IMR-90 (cell line): Measurements from ENCODE around the gene DOK6. TPM values are rescaled to one million over a fixed set of nuclear protein-coding genes. Genes with fewer than 3 reads are reported as not detected.

Source experiments
- ATAC-seq: fragments of 200-7000 bp; cut with Tn5 transposase; 2 replicates; pipeline ENCODE4 v1.9.1; 2020; ENCODE audit warnings: low read depth, mild to moderate bottlenecking, moderate library complexity
- BruUV-seq: library from RNA; stranded (reverse); fragments of 400-500 nt; replicated peaks from 2 replicates; lab custom pipeline; 2021; lab: Mats Ljungman, UMichigan
- CTCF ChIA-PET: fragments of 300-600 bp; formaldehyde crosslinking; extraction: SDS; loops from one replicate; lab custom pipeline; 2021; ENCODE audit warnings: antibody characterized with exemption; lab: Yijun Ruan, JAX
- POLR2A ChIA-PET: fragments of 300-600 bp; sonication (Branson Sonifier 250); formaldehyde crosslinking; loops from one replicate; lab custom pipeline; 2022; ENCODE audit warnings: antibody characterized with exemption; ENCODE audit not compliant: unreplicated experiment; lab: Charles Lee
- DNase-seq: peaks from one replicate; pipeline ENCODE4 v3.0.0; 2013
- H2AFZ ChIP-seq: replicated peaks from 2 replicates; pipeline ENCODE3; 2013; ENCODE audit warnings: low read length, mild to moderate bottlenecking; ENCODE audit not compliant: poor library complexity
- H2AK5ac ChIP-seq: 2 replicates; pipeline ENCODE4 v1.6.1; 2013; ENCODE audit warnings: low read depth, low read length, inconsistent platforms
- H2AK9ac ChIP-seq: replicated peaks from 2 replicates; pipeline ENCODE3; 2013; ENCODE audit warnings: mild to moderate bottlenecking, low read depth, low read length, moderate library complexity; ENCODE audit not compliant: poor library complexity
- H2BK120ac ChIP-seq: 2 replicates; pipeline ENCODE4 v1.6.1; 2013; ENCODE audit warnings: low read depth, low read length, inconsistent platforms
- H2BK15ac ChIP-seq: 3 replicates; pipeline ENCODE4 v1.6.1; 2013; ENCODE audit warnings: low read depth, low read length, inconsistent platforms
- H2BK20ac ChIP-seq: 2 replicates; pipeline ENCODE4 v1.6.1; 2013; ENCODE audit warnings: low read depth, mild to moderate bottlenecking, inconsistent platforms, low read length, moderate library complexity
- H2BK5ac ChIP-seq: 2 replicates; pipeline ENCODE4 v1.6.1; 2013; ENCODE audit warnings: mild to moderate bottlenecking, low read depth, low read length, inconsistent platforms; ENCODE audit not compliant: poor library complexity, severe bottlenecking
- H3K14ac ChIP-seq: replicated peaks from 2 replicates; pipeline ENCODE4 v1.6.1; 2013; ENCODE audit warnings: low read depth, low read length, inconsistent platforms
- H3K18ac ChIP-seq: 2 replicates; pipeline ENCODE4 v1.6.1; 2013; ENCODE audit warnings: low read depth, low read length, control low read depth
- H3K23ac ChIP-seq: 2 replicates; pipeline ENCODE4 v1.6.1; 2013; ENCODE audit warnings: low read depth, low read length, inconsistent platforms
- H3K27ac ChIP-seq: 2 replicates; pipeline ENCODE4 v1.5.1; 2013; ENCODE audit warnings: mild to moderate bottlenecking, control low read depth, low read length; ENCODE audit not compliant: insufficient read depth
- H3K27me3 ChIP-seq: 2 replicates; pipeline ENCODE4 v1.6.1; 2013; ENCODE audit warnings: low read length; ENCODE audit not compliant: control insufficient read depth, insufficient read depth
- H3K36me3 ChIP-seq: 2 replicates; pipeline ENCODE4 v1.6.1; 2013; ENCODE audit warnings: low read length, mixed read lengths; ENCODE audit not compliant: control insufficient read depth, insufficient read depth
- H3K4ac ChIP-seq: 2 replicates; pipeline ENCODE4 v1.6.1; 2013; ENCODE audit warnings: low read depth, low read length, inconsistent platforms
- H3K4me1 ChIP-seq: 2 replicates; pipeline ENCODE4 v1.6.1; 2013; ENCODE audit warnings: low read length, mixed read lengths; ENCODE audit not compliant: control insufficient read depth, insufficient read depth
- H3K4me2 ChIP-seq: 2 replicates; pipeline ENCODE4 v1.6.1; 2013; ENCODE audit warnings: low read depth, mild to moderate bottlenecking, control low read depth, low read length, moderate library complexity
- H3K4me3 ChIP-seq: 2 replicates; pipeline ENCODE4 v1.5.1; 2013; ENCODE audit warnings: low read depth, mild to moderate bottlenecking, control low read depth, low read length, moderate library complexity; ENCODE audit not compliant: insufficient read depth
- H3K56ac ChIP-seq: 2 replicates; pipeline ENCODE4 v1.6.1; 2013; ENCODE audit warnings: low read length, inconsistent platforms; ENCODE audit not compliant: insufficient read depth; ENCODE audit errors: extremely low read depth
- H3K79me1 ChIP-seq, 2 experiments: 2 replicates each; pipeline ENCODE4 v1.6.1; 2013; ENCODE audit warnings: low read length in 2 of 2, inconsistent platforms in 1 of 2, low read depth in 1 of 2
- H3K9ac ChIP-seq: 2 replicates; pipeline ENCODE4 v1.6.1; 2013; ENCODE audit warnings: low read depth, low read length, control low read depth
- H3K9me1 ChIP-seq: 2 replicates; pipeline ENCODE4 v1.6.1; 2013; ENCODE audit warnings: low read length, inconsistent platforms; ENCODE audit not compliant: insufficient read depth
- H3K9me3 ChIP-seq: 2 replicates; pipeline ENCODE4 v1.6.1; 2013; ENCODE audit warnings: low read length; ENCODE audit not compliant: control insufficient read depth, insufficient read depth
- H4K20me1 ChIP-seq: 2 replicates; pipeline ENCODE4 v1.6.1; 2013; ENCODE audit warnings: low read length, inconsistent platforms; ENCODE audit not compliant: insufficient read depth
- H4K5ac ChIP-seq: 2 replicates; pipeline ENCODE4 v1.6.1; 2013; ENCODE audit warnings: mild to moderate bottlenecking, low read depth, low read length, control low read depth
- H4K8ac ChIP-seq, 2 experiments: 2 replicates each; pipeline ENCODE4 v1.6.1; 2013; ENCODE audit warnings: low read depth in 2 of 2, low read length in 2 of 2, control low read depth in 1 of 2, inconsistent platforms in 1 of 2
- H4K91ac ChIP-seq: 2 replicates; pipeline ENCODE4 v1.6.1; 2013; ENCODE audit warnings: low read depth, low read length, inconsistent platforms; ENCODE audit not compliant: insufficient read depth
- RAD21 ChIP-seq: IDR thresholded peaks from 2 replicates; pipeline ENCODE4 v1.6.1; 2012; ENCODE audit warnings: low read length, improper control_type of control experiment
- USF2 ChIP-seq: fragments of 150-350 bp; IDR thresholded peaks from 2 replicates; pipeline ENCODE4 v1.6.1; 2017; ENCODE audit warnings: mild to moderate bottlenecking, antibody characterized with exemption, low read length, low read depth
- WGBS, 2 experiments: methylation state at CpG; one replicate each; pipeline versions ENCODE4 v1.1.5 to v1.1.7; 2013; ENCODE audit warnings: missing lambda C conversion rate in 2 of 2; ENCODE audit not compliant: insufficient read length in 1 of 2; ENCODE audit errors: extremely low coverage in 2 of 2; 5-methylcytosine and 5-hydroxymethylcytosine counted together
- dilution Hi-C: fragments of 300-500 bp; cut with HindIII; formaldehyde crosslinking; loops from one replicate; pipeline ENCODE4 v1.14.3; 2018; ENCODE audit warnings: low sequenced_read_pairs; ENCODE audit not compliant: unreplicated experiment
- in situ Hi-C: fragments of 300-500 bp; cut with MboI; formaldehyde crosslinking; loops from 3 replicates; pipeline ENCODE4 v1.14.3; 2019; ENCODE audit warnings: low sequenced_read_pairs, inconsistent platforms, mixed read lengths
- intact Hi-C: fragments of 100-400 bp; cut with micrococcal nuclease; formaldehyde crosslinking; loops from 2 replicates; pipeline ENCODE4 v1.10.0; 2022
- polyA plus RNA-seq, 3 experiments: library from polyadenylated mRNA; depleted of rRNA; stranded (reverse); fragments of >200 nt; gene quantifications; 2 replicates each; pipeline ENCODE4 v1.2.3, GENCODE V29; 2012; ENCODE audit warnings: low replicate concordance in 1 of 3
- total RNA-seq: library from RNA; depleted of rRNA; stranded (reverse); fragments of >200 nt; gene quantifications from 2 replicates; pipeline ENCODE4 v1.2.3, GENCODE V29; 2012

Gene DOK6
- total and polyA plus RNA-seq, 2 of the 4 experiments (the other 2 are of a cell fraction) = 1.9 to 2.7 TPM

- Histone ChIP-seq H2AFZ (no peak overlapping the region), H3K79me1 (no peaks in the 10 kb centered on the region), H3K9ac (no peak overlapping the region), H2AK9ac (no peak overlapping the region), H3K4me2 (no peak overlapping the region), H3K9me3 (no peaks in the 10 kb centered on the region), H3K14ac (no peak overlapping the region), H3K4ac (no peak overlapping the region), H4K91ac (no peak overlapping the region), H3K23ac (no peak overlapping the region), H3K56ac (no peak overlapping the region), H3K4me1 (no peaks in the 10 kb centered on the region), H2BK20ac (no peak overlapping the region), H3K4me3 (no peak overlapping the region), H3K18ac (no peak overlapping the region), H4K5ac (no peak overlapping the region), H3K36me3 (no peaks in the 10 kb centered on the region), H2BK15ac (no peak overlapping the region; the same call in 2 of the 3 replicates), H3K27ac (no peak overlapping the region), H3K27me3 (no peaks in the 10 kb centered on the region), H4K8ac (no peak overlapping the region), H2BK5ac (no peak overlapping the region), H2BK120ac (no peak overlapping the region), H2AK5ac (no peak overlapping the region), H3K9me1 (no peaks in the 10 kb centered on the region), H4K20me1 (no peaks in the 10 kb centered on the region)
- dilution Hi-C loops (no loop called here), in situ Hi-C loops (no loop called here), intact Hi-C loops (no loop called here)
- TF ChIP-seq USF2 = no peak
- TF ChIP-seq RAD21 = no peak
- no CpG with 5 or more reads among the region's 3 CpGs for WGBS, 2 experiments
- DNase-seq (peak; percentile 49), ATAC-seq (peak; percentile 90)
- ChIA-PET CTCF (interaction anchor here (0.7 kb wide), 2 partner anchors 53 to 252 kb away, joined by 3 to 4 read pairs; no protein-coding TSS in a partner anchor), POLR2A (no interaction called here)
- no TSS peak for BruUV-seq
Measured at GRCh38 chr18:69664399-69664798, 263.7 kb downstream of the DOK6 start.
